Prostate gland (tissue), 2 donors: ENCODE results near the gene CAPN8.

ENCODE experiments used
- POLR2A ChIP-seq: fragments of 450-650 bp; IDR thresholded peaks from one replicate; pipeline ENCODE4 v1.6.1; 2016; ENCODE audit warnings: antibody characterized with exemption, mild to moderate bottlenecking
- TF ChIP-seq, protein P1 (sequence below), 4 experiments: fragments of 200-600 bp in 2 of 4; fragments of 450-650 bp in 2 of 4; sonication (generic) in 2 of 4; IDR thresholded peaks; 1 replicate in 3 of 4; 2 replicates in 1 of 4; pipeline ENCODE4 v1.5.1; 2016 to 2019; ENCODE audit warnings: antibody characterized with exemption in 4 of 4, mild to moderate bottlenecking in 2 of 4, moderate library complexity in 2 of 4

DNA sequence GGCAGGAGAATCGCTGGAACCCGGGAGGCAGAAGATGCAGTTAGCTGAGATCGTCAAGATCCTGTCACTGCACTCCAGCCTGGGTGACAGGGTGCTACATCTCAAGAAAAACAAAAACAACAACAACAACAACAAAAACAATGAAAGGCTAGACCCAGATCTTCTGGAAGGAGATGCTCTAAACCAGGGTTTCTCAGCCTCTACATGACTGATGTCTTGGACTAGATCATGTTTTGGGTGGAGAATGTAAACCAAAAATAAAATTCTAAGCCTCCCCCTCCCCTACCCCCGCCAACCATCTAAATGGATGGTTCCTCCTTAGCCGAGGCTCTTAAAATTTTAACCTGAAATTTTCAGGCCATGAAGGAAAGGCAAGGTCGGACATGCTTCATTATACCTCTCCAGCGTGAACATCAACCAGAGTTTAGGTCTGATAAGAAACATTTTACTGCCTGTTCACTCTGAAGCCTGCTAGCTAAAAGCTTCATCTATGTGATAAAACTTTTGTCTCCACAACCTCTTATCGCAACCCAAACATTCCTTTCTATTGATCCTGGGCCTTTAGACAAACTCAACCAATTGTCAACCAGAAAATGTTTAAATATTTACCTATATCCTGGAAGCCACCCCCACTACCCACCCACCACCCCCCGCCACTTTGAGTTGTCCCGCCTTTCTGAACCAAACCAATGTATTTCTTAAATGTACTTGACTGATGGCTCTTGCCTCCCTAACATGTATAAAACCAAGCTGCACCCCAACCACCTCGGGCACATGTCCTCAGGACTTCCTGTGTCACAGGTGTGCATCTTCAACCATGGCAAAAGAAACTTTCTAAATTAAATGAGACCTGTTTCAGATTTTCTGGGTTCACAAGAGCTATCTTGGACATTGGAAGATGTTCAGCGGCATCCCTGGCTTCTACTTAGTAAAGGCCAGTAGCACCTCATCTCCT lies 45.0 kb upstream of the CAPN8 start:
- TF ChIP-seq, protein P1, sequence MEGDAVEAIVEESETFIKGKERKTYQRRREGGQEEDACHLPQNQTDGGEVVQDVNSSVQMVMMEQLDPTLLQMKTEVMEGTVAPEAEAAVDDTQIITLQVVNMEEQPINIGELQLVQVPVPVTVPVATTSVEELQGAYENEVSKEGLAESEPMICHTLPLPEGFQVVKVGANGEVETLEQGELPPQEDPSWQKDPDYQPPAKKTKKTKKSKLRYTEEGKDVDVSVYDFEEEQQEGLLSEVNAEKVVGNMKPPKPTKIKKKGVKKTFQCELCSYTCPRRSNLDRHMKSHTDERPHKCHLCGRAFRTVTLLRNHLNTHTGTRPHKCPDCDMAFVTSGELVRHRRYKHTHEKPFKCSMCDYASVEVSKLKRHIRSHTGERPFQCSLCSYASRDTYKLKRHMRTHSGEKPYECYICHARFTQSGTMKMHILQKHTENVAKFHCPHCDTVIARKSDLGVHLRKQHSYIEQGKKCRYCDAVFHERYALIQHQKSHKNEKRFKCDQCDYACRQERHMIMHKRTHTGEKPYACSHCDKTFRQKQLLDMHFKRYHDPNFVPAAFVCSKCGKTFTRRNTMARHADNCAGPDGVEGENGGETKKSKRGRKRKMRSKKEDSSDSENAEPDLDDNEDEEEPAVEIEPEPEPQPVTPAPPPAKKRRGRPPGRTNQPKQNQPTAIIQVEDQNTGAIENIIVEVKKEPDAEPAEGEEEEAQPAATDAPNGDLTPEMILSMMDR (IDR thresholded peaks at IDR 0.05): no peak
- TF ChIP-seq POLR2A: no peak
